Measurements from ENCODE around the gene PREX1. TPM values are rescaled to one million over a fixed set of nuclear protein-coding genes. Genes with fewer than 3 reads are reported as not detected.

PREX1 gene
- total RNA-seq, 1 donor from 2014 or later: 11.2 TPM

- peaks cover 54% of the 10 kb centered on the region for H3K36me3 ChIP-seq
- DNase-seq: no peak
- intact Hi-C loops (cut with micrococcal nuclease): no loop called here
- no peaks in the 10 kb centered on the region for H3K27me3 ChIP-seq (ENCODE audit: low read depth)
- TF ChIP-seq, protein P1, sequence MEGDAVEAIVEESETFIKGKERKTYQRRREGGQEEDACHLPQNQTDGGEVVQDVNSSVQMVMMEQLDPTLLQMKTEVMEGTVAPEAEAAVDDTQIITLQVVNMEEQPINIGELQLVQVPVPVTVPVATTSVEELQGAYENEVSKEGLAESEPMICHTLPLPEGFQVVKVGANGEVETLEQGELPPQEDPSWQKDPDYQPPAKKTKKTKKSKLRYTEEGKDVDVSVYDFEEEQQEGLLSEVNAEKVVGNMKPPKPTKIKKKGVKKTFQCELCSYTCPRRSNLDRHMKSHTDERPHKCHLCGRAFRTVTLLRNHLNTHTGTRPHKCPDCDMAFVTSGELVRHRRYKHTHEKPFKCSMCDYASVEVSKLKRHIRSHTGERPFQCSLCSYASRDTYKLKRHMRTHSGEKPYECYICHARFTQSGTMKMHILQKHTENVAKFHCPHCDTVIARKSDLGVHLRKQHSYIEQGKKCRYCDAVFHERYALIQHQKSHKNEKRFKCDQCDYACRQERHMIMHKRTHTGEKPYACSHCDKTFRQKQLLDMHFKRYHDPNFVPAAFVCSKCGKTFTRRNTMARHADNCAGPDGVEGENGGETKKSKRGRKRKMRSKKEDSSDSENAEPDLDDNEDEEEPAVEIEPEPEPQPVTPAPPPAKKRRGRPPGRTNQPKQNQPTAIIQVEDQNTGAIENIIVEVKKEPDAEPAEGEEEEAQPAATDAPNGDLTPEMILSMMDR (IDR thresholded peaks at IDR 0.05; ENCODE audit: borderline replicate concordance): no peak
- H3K9me3 ChIP-seq (replicated peaks): no peaks in the 10 kb centered on the region
- no peak overlapping the region for H3K27ac ChIP-seq (replicated peaks)
- no peaks in the 10 kb centered on the region for H3K4me1 ChIP-seq
- H3K4me3 ChIP-seq: no peak overlapping the region
These were observed 195.6 kb downstream of the PREX1 start for GRCh38 chr20:48632017-48632824.

- H3K4me1 ChIP-seq: no peaks in the 10 kb centered on the region
- no peak overlapping the region for H3K4me3 ChIP-seq
- DNase-seq: no peak
- no peaks in the 10 kb centered on the region for H3K9me3 ChIP-seq (replicated peaks)
- intact Hi-C loops (cut with micrococcal nuclease): no loop called here
- peaks cover 56% of the 10 kb centered on the region for H3K36me3 ChIP-seq
- H3K27ac ChIP-seq (replicated peaks): no peak overlapping the region
- TF ChIP-seq, protein P1 (IDR thresholded peaks at IDR 0.05; ENCODE audit: borderline replicate concordance): no peak
- H3K27me3 ChIP-seq (ENCODE audit: low read depth): no peaks in the 10 kb centered on the region
These were observed 196.4 kb downstream of the PREX1 start for GRCh38 chr20:48631114-48632016.

GRCh38 chr20:48630342-48631075, 197.3 kb downstream of the PREX1 start:
- H3K4me3 ChIP-seq: no peak overlapping the region
- H3K27me3 ChIP-seq (ENCODE audit: low read depth): no peaks in the 10 kb centered on the region
- intact Hi-C loops (cut with micrococcal nuclease): no loop called here
- no peak overlapping the region for H3K27ac ChIP-seq (replicated peaks)
- DNase-seq: no peak
- no peaks in the 10 kb centered on the region for H3K9me3 ChIP-seq (replicated peaks)
- H3K4me1 ChIP-seq: no peaks in the 10 kb centered on the region
- H3K36me3 ChIP-seq: peaks cover 64% of the 10 kb centered on the region
- TF ChIP-seq, protein P1 (IDR thresholded peaks at IDR 0.05; ENCODE audit: borderline replicate concordance): no peak

DNA sequence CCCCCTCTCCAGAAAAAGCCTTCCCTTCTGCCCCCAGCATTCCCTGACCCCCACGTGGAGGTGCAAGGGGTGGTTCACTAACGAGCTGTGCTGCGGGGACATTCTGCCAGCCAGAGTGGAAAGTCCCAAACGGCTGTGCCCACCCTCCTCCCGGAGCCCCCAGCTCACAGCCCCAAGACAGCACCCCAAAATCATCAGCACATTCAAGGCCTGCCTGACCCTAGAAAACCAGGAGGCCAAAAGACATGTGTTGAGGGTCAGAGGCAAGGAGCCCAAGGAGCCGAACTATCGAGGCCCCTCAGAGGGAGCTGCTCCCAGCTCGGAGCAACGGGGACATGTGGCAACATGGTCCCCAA, 197.9 kb downstream of the PREX1 start:
- Histone ChIP-seq H3K27ac (replicated peaks) (no peak overlapping the region), H3K36me3 (peaks cover 66% of the 10 kb centered on the region), H3K9me3 (replicated peaks) (no peaks in the 10 kb centered on the region), H3K27me3 (ENCODE audit: low read depth) (no peaks in the 10 kb centered on the region), H3K4me1 (no peaks in the 10 kb centered on the region), H3K4me3 (no peak overlapping the region)
- intact Hi-C loops (cut with micrococcal nuclease): no loop called here
- TF ChIP-seq, protein P1 (IDR thresholded peaks at IDR 0.05; ENCODE audit: borderline replicate concordance): no peak
- DNase-seq: no peak
